IPS-20b (cell line): ENCODE data around the gene MRPL48.

Source experiments
- H3K27ac ChIP-seq: one replicate; pipeline ENCODE4 v1.5.1; 2013; ENCODE audit warnings: low read length
- H3K27me3 ChIP-seq: 2 replicates; pipeline ENCODE4 v1.6.1; 2013; ENCODE audit warnings: mild to moderate bottlenecking, low read length, inconsistent platforms; ENCODE audit not compliant: insufficient read depth
- H3K36me3 ChIP-seq: 2 replicates; pipeline ENCODE4 v1.6.1; 2013; ENCODE audit warnings: low read depth, mild to moderate bottlenecking, inconsistent platforms, low read length, moderate library complexity; ENCODE audit not compliant: insufficient read depth
- H3K4me1 ChIP-seq: 2 replicates; pipeline ENCODE4 v1.6.1; 2013; ENCODE audit warnings: mild to moderate bottlenecking, control low read depth, inconsistent platforms, low read length, moderate library complexity; ENCODE audit not compliant: insufficient read depth
- H3K4me3 ChIP-seq: 2 replicates; pipeline ENCODE4 v1.5.1; 2013; ENCODE audit warnings: mild to moderate bottlenecking, low read length, inconsistent platforms
- H3K9ac ChIP-seq: 2 replicates; pipeline ENCODE4 v1.6.1; 2013; ENCODE audit warnings: low read depth, mild to moderate bottlenecking, inconsistent platforms, low read length, moderate library complexity
- H3K9me3 ChIP-seq: 2 replicates; pipeline ENCODE4 v1.6.1; 2013; ENCODE audit warnings: mild to moderate bottlenecking, low read depth, low read length, inconsistent platforms; ENCODE audit not compliant: insufficient read depth

MRPL48 gene

GRCh38 chr11:73854680-73855079, 67.0 kb downstream of the MRPL48 start:
- no peaks in the 10 kb centered on the region for H3K9me3 ChIP-seq
- no peak overlapping the region for H3K9ac ChIP-seq
- 0 out of 2 replicates have a peak, but pooled peaks cover 3% of the 10 kb centered on the region for H3K36me3 ChIP-seq
- peaks cover 10% of the 10 kb centered on the region; the same call in 1 of the 2 replicates for H3K4me1 ChIP-seq
- H3K27me3 ChIP-seq = no peaks in the 10 kb centered on the region
- H3K27ac ChIP-seq = no peak overlapping the region
- H3K4me3 ChIP-seq = no peak overlapping the region

GRCh38 chr11:73856031-73856567, 68.4 kb downstream of the MRPL48 start:
- H3K9me3 ChIP-seq = no peaks in the 10 kb centered on the region
- 0 out of 2 replicates have a peak, but pooled peaks cover 3% of the 10 kb centered on the region for H3K36me3 ChIP-seq
- no peaks in the 10 kb centered on the region for H3K27me3 ChIP-seq
- no peak overlapping the region for H3K27ac ChIP-seq
- H3K9ac ChIP-seq = no peak overlapping the region; the same call in 1 of the 2 replicates
- no peak overlapping the region for H3K4me3 ChIP-seq
- peaks cover 10% of the 10 kb centered on the region; the same call in 1 of the 2 replicates for H3K4me1 ChIP-seq

GRCh38 chr11:73859671-73860070, 72.0 kb downstream of the MRPL48 start:
- H3K36me3 ChIP-seq = peaks cover 17% of the 10 kb centered on the region
- H3K4me1 ChIP-seq = peaks cover 10% of the 10 kb centered on the region; the same call in 1 of the 2 replicates
- no peak overlapping the region for H3K4me3 ChIP-seq
- no peak overlapping the region for H3K27ac ChIP-seq
- H3K9ac ChIP-seq = no peak overlapping the region
- no peaks in the 10 kb centered on the region for H3K9me3 ChIP-seq
- no peaks in the 10 kb centered on the region for H3K27me3 ChIP-seq

- no peaks in the 10 kb centered on the region for H3K27me3 ChIP-seq
- H3K36me3 ChIP-seq = peaks cover 17% of the 10 kb centered on the region
- peaks cover 10% of the 10 kb centered on the region; the same call in 1 of the 2 replicates for H3K4me1 ChIP-seq
- no peak overlapping the region for H3K9ac ChIP-seq
- H3K4me3 ChIP-seq = no peak overlapping the region
- H3K27ac ChIP-seq = no peak overlapping the region
- H3K9me3 ChIP-seq = no peaks in the 10 kb centered on the region
Measured at GRCh38 chr11:73860202-73860601, 72.5 kb downstream of the MRPL48 start.

DNA sequence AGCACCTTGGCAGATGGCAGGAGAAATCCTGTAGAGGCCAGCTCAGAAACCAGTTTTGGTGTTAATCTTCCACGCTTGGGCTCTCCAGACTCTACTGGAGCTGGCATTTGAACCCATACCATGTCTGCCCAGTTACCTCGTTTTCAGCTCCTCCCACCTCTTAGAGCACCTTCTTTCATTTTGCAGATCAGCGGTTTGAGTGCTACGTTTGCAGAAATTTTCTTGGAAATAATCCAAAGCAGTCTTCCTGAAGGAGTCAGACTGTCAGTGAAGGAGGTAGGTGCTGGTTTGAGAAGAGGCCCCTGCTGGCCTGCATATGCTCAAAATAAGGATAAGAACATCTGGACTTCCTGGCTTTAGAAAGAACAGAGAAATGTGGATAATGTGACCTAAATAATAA, 75.3 kb downstream of the MRPL48 start:
- no peaks in the 10 kb centered on the region for H3K27me3 ChIP-seq
- H3K4me1 ChIP-seq = no peaks in the 10 kb centered on the region
- H3K9ac ChIP-seq = no peak overlapping the region
- H3K9me3 ChIP-seq = no peaks in the 10 kb centered on the region
- no peak overlapping the region for H3K4me3 ChIP-seq
- peaks cover 17% of the 10 kb centered on the region for H3K36me3 ChIP-seq
- H3K27ac ChIP-seq = no peak overlapping the region

DNA sequence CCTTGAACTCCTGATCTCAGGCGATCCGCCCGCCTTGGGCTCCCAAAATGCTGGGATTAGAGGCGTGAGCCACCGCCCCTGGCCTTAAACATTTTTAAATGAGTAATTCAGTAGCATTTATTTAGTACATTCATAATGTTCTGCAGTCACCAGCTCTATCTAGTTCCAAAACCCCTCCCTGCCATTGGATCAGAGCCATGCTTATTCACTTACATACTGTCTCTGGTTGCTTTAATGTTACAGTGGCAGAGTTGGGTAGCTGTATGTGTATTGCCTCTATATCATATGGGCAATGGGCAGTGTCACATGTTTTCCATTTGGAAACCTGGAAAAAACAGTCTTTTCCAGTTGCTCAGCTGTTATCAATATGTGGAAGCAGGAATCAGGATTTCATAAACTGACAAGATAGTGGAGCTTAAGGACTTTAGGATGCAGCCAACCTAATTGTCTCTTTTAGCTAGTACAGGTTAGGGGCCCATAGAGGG, 78.5 kb downstream of the MRPL48 start:
- peaks cover 27% of the 10 kb centered on the region for H3K36me3 ChIP-seq
- peaks cover 2% of the 10 kb centered on the region; the same call in 1 of the 2 replicates for H3K4me1 ChIP-seq
- H3K27ac ChIP-seq = no peak overlapping the region
- no peaks in the 10 kb centered on the region for H3K27me3 ChIP-seq
- no peak overlapping the region for H3K9ac ChIP-seq
- H3K9me3 ChIP-seq = no peaks in the 10 kb centered on the region
- no peak overlapping the region for H3K4me3 ChIP-seq

DNA sequence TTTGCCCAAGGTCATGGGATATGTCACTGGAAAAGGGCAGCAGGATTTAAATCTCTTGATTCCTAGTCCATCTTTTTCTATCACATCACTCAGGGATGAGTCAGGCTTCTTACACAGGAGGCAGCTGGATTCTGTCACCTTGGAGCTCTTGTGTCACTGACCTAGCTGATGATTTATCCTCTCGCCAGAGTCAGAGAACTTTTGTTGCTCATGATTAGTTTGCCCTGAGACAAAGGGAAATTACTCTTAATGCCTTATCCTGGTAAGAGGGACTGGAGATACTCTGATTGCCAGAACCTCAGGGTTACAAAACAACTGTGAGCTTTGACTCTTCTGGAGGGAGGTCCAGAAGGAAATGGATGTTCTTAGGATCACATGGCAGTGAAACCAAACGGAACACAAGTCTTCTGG, 78.9 kb downstream of the MRPL48 start:
- Histone ChIP-seq H3K9me3 (no peaks in the 10 kb centered on the region), H3K4me1 (peaks cover 2% of the 10 kb centered on the region; the same call in 1 of the 2 replicates), H3K36me3 (peaks cover 31% of the 10 kb centered on the region), H3K9ac (no peak overlapping the region), H3K4me3 (no peak overlapping the region), H3K27ac (no peak overlapping the region), H3K27me3 (no peaks in the 10 kb centered on the region)

GRCh38 chr11:73869332-73869949, 81.8 kb downstream of the MRPL48 start:
- H3K9me3 ChIP-seq = no peaks in the 10 kb centered on the region
- H3K9ac ChIP-seq = no peak overlapping the region
- peaks cover 2% of the 10 kb centered on the region; the same call in 1 of the 2 replicates for H3K4me1 ChIP-seq
- H3K36me3 ChIP-seq = peaks cover 47% of the 10 kb centered on the region
- no peak overlapping the region for H3K27ac ChIP-seq
- H3K27me3 ChIP-seq = no peaks in the 10 kb centered on the region
- H3K4me3 ChIP-seq = no peak overlapping the region

- no peaks in the 10 kb centered on the region for H3K27me3 ChIP-seq
- H3K9ac ChIP-seq = 0 out of 2 replicates have a peak overlapping the region, but pooled peaks have one; percentile 21
- no peaks in the 10 kb centered on the region for H3K9me3 ChIP-seq
- H3K4me3 ChIP-seq = no peak overlapping the region
- H3K27ac ChIP-seq = no peak overlapping the region
- peaks cover 54% of the 10 kb centered on the region for H3K36me3 ChIP-seq
- H3K4me1 ChIP-seq = peaks cover 2% of the 10 kb centered on the region; the same call in 1 of the 2 replicates
Measured at GRCh38 chr11:73870261-73870660, 82.6 kb downstream of the MRPL48 start.

DNA sequence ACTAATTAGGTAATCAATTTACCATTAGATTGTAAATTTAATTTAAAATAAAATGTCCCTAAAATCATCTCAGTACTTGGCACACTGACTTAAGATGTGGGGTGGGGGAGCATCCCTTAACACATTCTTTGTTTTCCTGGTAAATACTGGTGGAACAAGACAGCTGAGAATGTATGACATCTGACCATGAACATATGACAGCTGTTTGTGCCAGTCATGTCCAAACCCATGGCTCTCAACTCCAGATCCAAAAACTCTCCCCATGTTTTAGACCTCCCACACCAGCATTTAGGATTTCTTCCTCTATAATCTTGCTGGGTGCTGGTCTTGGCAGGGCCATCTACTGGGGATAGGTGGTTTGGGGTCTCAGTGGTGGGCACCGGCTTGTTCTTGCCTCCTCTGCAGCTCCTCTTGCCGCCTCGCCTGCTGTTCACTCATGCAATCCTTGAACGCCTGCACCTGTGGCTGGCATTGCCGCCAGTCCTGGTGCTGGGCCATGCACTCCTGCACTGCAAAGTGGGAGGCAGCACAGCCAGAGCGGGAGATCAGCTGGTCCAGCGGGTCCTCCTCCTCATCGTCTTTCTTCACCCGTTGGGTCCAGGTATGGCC, 85.2 kb downstream of the MRPL48 start:
- no peaks in the 10 kb centered on the region for H3K9me3 ChIP-seq
- H3K4me3 ChIP-seq = no peak overlapping the region
- no peaks in the 10 kb centered on the region for H3K27me3 ChIP-seq
- H3K9ac ChIP-seq = no peak overlapping the region
- peaks cover 59% of the 10 kb centered on the region for H3K36me3 ChIP-seq
- H3K27ac ChIP-seq = no peak overlapping the region
- peaks cover 2% of the 10 kb centered on the region; the same call in 1 of the 2 replicates for H3K4me1 ChIP-seq

GRCh38 chr11:73875380-73875779, 87.7 kb downstream of the MRPL48 start:
- H3K9me3 ChIP-seq = no peaks in the 10 kb centered on the region
- peak overlapping the region; percentile 99 for H3K9ac ChIP-seq
- no peaks in the 10 kb centered on the region for H3K27me3 ChIP-seq
- H3K4me1 ChIP-seq = no peaks in the 10 kb centered on the region; the same call in 1 of the 2 replicates
- H3K36me3 ChIP-seq = peaks cover 50% of the 10 kb centered on the region
- H3K27ac ChIP-seq = peak overlapping the region; percentile 73
- H3K4me3 ChIP-seq = peak overlapping the region; percentile 96
